Measurements from ENCODE around the gene VWDE.
A peak's percentile ranks its signal among the peaks of the same experiment; 100 is the strongest.

VWDE gene

GRCh38 chr7:12315049-12315448, 88.6 kb downstream of the VWDE start:
- peak; percentile 11 for DNase-seq (ENCODE audit: low read depth)
- H3K4me3 ChIP-seq (ENCODE audit: low read depth, low read length) = no peak overlapping the region
- no peak for TF ChIP-seq CTCF (IDR thresholded peaks at IDR 0.05; ENCODE audit: low read depth, low read length, missing control alignments)
- in situ Hi-C loops (cut with HindIII; ENCODE audit: low sequenced_read_pairs) = no loop called here

- no peak for TF ChIP-seq CTCF (IDR thresholded peaks at IDR 0.05; ENCODE audit: low read depth, low read length, missing control alignments)
- no peak overlapping the region for H3K4me3 ChIP-seq (ENCODE audit: low read depth, low read length)
- no peak for DNase-seq (ENCODE audit: low read depth)
- in situ Hi-C loops (cut with HindIII; ENCODE audit: low sequenced_read_pairs) = no loop called here
These were observed 89.5 kb downstream of the VWDE start for GRCh38 chr7:12314199-12314598.

- in situ Hi-C loops (cut with HindIII; ENCODE audit: low sequenced_read_pairs) = no loop called here
- DNase-seq (ENCODE audit: low read depth) = no peak
- no peak overlapping the region for H3K4me3 ChIP-seq (ENCODE audit: low read depth, low read length)
- TF ChIP-seq CTCF (IDR thresholded peaks at IDR 0.05; ENCODE audit: low read depth, low read length, missing control alignments) = no peak
These were observed 98.2 kb downstream of the VWDE start for GRCh38 chr7:12305502-12305901.

GRCh38 chr7:12303495-12303894, 100.2 kb downstream of the VWDE start:
- no peak for TF ChIP-seq CTCF (IDR thresholded peaks at IDR 0.05; ENCODE audit: low read depth, low read length, missing control alignments)
- peak; percentile 23 for DNase-seq (ENCODE audit: low read depth)
- in situ Hi-C loops (cut with HindIII; ENCODE audit: low sequenced_read_pairs) = no loop called here
- H3K4me3 ChIP-seq (ENCODE audit: low read depth, low read length) = no peak overlapping the region

- TF ChIP-seq CTCF (IDR thresholded peaks at IDR 0.05; ENCODE audit: low read depth, low read length, missing control alignments) = no peak
- in situ Hi-C loops (cut with HindIII; ENCODE audit: low sequenced_read_pairs) = no loop called here
- H3K4me3 ChIP-seq (ENCODE audit: low read depth, low read length) = no peak overlapping the region
- DNase-seq (ENCODE audit: low read depth) = no peak
These were observed 100.6 kb downstream of the VWDE start for GRCh38 chr7:12303062-12303461.

GRCh38 chr7:12300415-12300814, 103.2 kb downstream of the VWDE start:
- in situ Hi-C loops (cut with HindIII; ENCODE audit: low sequenced_read_pairs) = no loop called here
- no peak overlapping the region for H3K4me3 ChIP-seq (ENCODE audit: low read depth, low read length)
- TF ChIP-seq CTCF (IDR thresholded peaks at IDR 0.05; ENCODE audit: low read depth, low read length, missing control alignments) = no peak
- no peak for DNase-seq (ENCODE audit: low read depth)

GRCh38 chr7:12299367-12299766, 104.3 kb downstream of the VWDE start:
- in situ Hi-C loops (cut with HindIII; ENCODE audit: low sequenced_read_pairs) = no loop called here
- no peak for DNase-seq (ENCODE audit: low read depth)
- TF ChIP-seq CTCF (IDR thresholded peaks at IDR 0.05; ENCODE audit: low read depth, low read length, missing control alignments) = no peak
- H3K4me3 ChIP-seq (ENCODE audit: low read depth, low read length) = no peak overlapping the region

All from astrocyte of the cerebellum (primary cell).